K562 (cell line): ENCODE results near the gene HIVEP2. TPM values are rescaled to one million over a fixed set of nuclear protein-coding genes. Genes with fewer than 3 reads are reported as not detected.

Experiments used
- ATF2 ChIP-seq: sonication (generic); formaldehyde crosslinking; IDR thresholded peaks from 2 replicates; pipeline ENCODE4 v1.8.1; 2022; ENCODE audit warnings: missing genetic modification reagents
- ELF1 ChIP-seq: fragments of 200-800 bp; sonication (Bioruptor generic); IDR thresholded peaks from 2 replicates; pipeline ENCODE4 v1.6.1; 2016; ENCODE audit warnings: missing genetic modification characterization, missing compliant biosample characterization
- FIP1L1 ChIP-seq: fragments of 200-400 bp; formaldehyde crosslinking; IDR thresholded peaks from 2 replicates; pipeline ENCODE4 v1.6.1; 2018; ENCODE audit warnings: mild to moderate bottlenecking, low read depth, low read length; ENCODE audit not compliant: poor library complexity, severe bottlenecking
- FOXA1 ChIP-seq: fragments of 450-650 bp; IDR thresholded peaks from 2 replicates; pipeline ENCODE4 v1.6.1; 2016; ENCODE audit warnings: mild to moderate bottlenecking, borderline replicate concordance
- GTF2B ChIP-seq: IDR thresholded peaks from 2 replicates; pipeline ENCODE4 v1.6.1; 2011; ENCODE audit not compliant: insufficient read length; ENCODE audit errors: extremely low read depth
- HNRNPUL1 ChIP-seq: fragments of 200-400 bp; formaldehyde crosslinking; IDR thresholded peaks from 2 replicates; pipeline ENCODE4 v1.6.1; 2017; ENCODE audit warnings: low read length
- MCM2 ChIP-seq: fragments of 450-650 bp; IDR thresholded peaks from 2 replicates; pipeline ENCODE4 v1.6.1; 2017; ENCODE audit warnings: low read depth, mild to moderate bottlenecking
- RBM39 ChIP-seq: fragments of 200-400 bp; formaldehyde crosslinking; optimal IDR thresholded peaks from 2 replicates; pipeline ENCODE3; 2018; ENCODE audit warnings: low read depth, low read length
- REST ChIP-seq, 2 experiments: fragments of 450-650 bp; formaldehyde crosslinking in 1 of 2; IDR thresholded peaks; 2 replicates each; pipeline versions ENCODE4 v1.4.0 to v1.6.1; 2014 to 2020; ENCODE audit warnings: mild to moderate bottlenecking in 2 of 2, borderline replicate concordance in 1 of 2, low read depth in 1 of 2
- RFX1 ChIP-seq: fragments of 450-650 bp; IDR thresholded peaks from 2 replicates; pipeline ENCODE4 v1.6.1; 2016; ENCODE audit warnings: mild to moderate bottlenecking, moderate library complexity
- SIN3B ChIP-seq: fragments of 450-650 bp; IDR thresholded peaks from 2 replicates; pipeline ENCODE4 v1.6.1; 2017; ENCODE audit warnings: low read depth, mild to moderate bottlenecking, moderate library complexity
- TSC22D4 ChIP-seq: fragments of 450-650 bp; IDR thresholded peaks from 2 replicates; pipeline ENCODE4 v1.6.1; 2016; ENCODE audit warnings: missing genetic modification characterization, missing biosample characterization, control low read depth
- ZBTB8A ChIP-seq: fragments of 450-650 bp; IDR thresholded peaks from 2 replicates; pipeline ENCODE4 v1.6.1; 2018; ENCODE audit warnings: mild to moderate bottlenecking, moderate library complexity; ENCODE audit not compliant: partially characterized antibody
- ZFP1 ChIP-seq: fragments of 450-650 bp; formaldehyde crosslinking; IDR thresholded peaks from 2 replicates; pipeline ENCODE4 v1.4.0; 2020; ENCODE audit warnings: mild to moderate bottlenecking, mixed read lengths
- ZNF277 ChIP-seq: fragments of 250-450 bp; sonication (Bioruptor Pico); IDR thresholded peaks from 2 replicates; pipeline ENCODE4 v1.8.0; 2022; ENCODE audit warnings: inconsistent platforms, mild to moderate bottlenecking, moderate library complexity, borderline replicate concordance
- ZNF347 ChIP-seq: fragments of 450-650 bp; formaldehyde crosslinking; IDR thresholded peaks from 2 replicates; pipeline ENCODE4 v1.4.0; 2020; ENCODE audit warnings: low read depth, mild to moderate bottlenecking, moderate library complexity
- ZNF780A ChIP-seq: fragments of 250-450 bp; sonication (Bioruptor Pico); IDR thresholded peaks from 2 replicates; pipeline ENCODE4 v1.5.0; 2021; ENCODE audit warnings: mild to moderate bottlenecking
- polyA plus RNA-seq, 8 experiments: library from polyadenylated mRNA; depleted of rRNA in 4 of 8; stranded (reverse) in 5 of 8; unstranded in 3 of 8; fragments of >200 nt; fragmentation: Nextera tagmentation in 2 of 8; fragmentation: Illumina TruSeq in 1 of 8; extraction: Ambion mirVana in 2 of 8; extraction: Trizol in 1 of 8; gene quantifications; 2 replicates each; pipeline versions ENCODE4 v1.2.1 to v1.2.3, GENCODE V29; 2011 to 2014; ENCODE audit warnings: inconsistent platforms in 1 of 8, missing spikeins in 1 of 8
- total RNA-seq, 7 experiments: library from RNA; depleted of rRNA in 6 of 7; stranded (reverse); fragments of >200 nt in 6 of 7; fragmentation: Illumina TruSeq in 2 of 7; extraction: Trizol in 2 of 7; gene quantifications; 2 replicates each; pipeline versions ENCODE4 v1.2.1 to v1.2.3, GENCODE V29; 2011 to 2021; ENCODE audit warnings: low replicate concordance in 1 of 7

HIVEP2 gene
- total and polyA plus RNA-seq, 9 of the 15 experiments (the other 6 are each of a cell fraction or from before 2014, with no cell fraction given) = under 0.01 to 1.2 (median 0.31) TPM

GRCh38 chr6:142946181-142946923 lies 1.4 kb upstream of the HIVEP2 start (continued):
- no peak for TF ChIP-seq MCM2
- TF ChIP-seq ZBTB8A = no peak
- no peak for TF ChIP-seq RFX1
- no peak for TF ChIP-seq ELF1 (tag)
- TF ChIP-seq ZNF780A = no peak
- no peak for TF ChIP-seq ZNF277 (CRISPR knock-in tag)
- no peak for TF ChIP-seq GTF2B
- TF ChIP-seq ATF2 (CRISPR knock-in tag) = peak; percentile 37; the same call in 1 of the 2 replicates
- TF ChIP-seq ZNF347 (CRISPR knock-in tag) = no peak
- TF ChIP-seq TSC22D4 (tag) = no peak
- no peak for TF ChIP-seq RBM39
- TF ChIP-seq SIN3B = no peak
- peak; percentile 52 for TF ChIP-seq FIP1L1
- no peak for TF ChIP-seq ZFP1 (CRISPR knock-in tag)
- no peak for TF ChIP-seq FOXA1
- TF ChIP-seq REST (IDR thresholded peaks at IDR 0.05; ENCODE audit: borderline replicate concordance) = peak; percentile 37
- no peak for TF ChIP-seq REST (CRISPR knock-in tag; IDR thresholded peaks at IDR 0.05; ENCODE audit: low read depth)
- TF ChIP-seq HNRNPUL1 = no peak
